GM12878 (cell line): Measurements from ENCODE around the gene SLC1A7. TPM values are rescaled to one million over a fixed set of nuclear protein-coding genes. Genes with fewer than 3 reads are reported as not detected.

Experiments used
- ATAC-seq: fragments of 200-7000 bp; cut with Tn5 transposase; 3 replicates; pipeline ENCODE4 v1.9.1; 2020; ENCODE audit warnings: mild to moderate bottlenecking, moderate library complexity
- BruUV-seq: library from RNA; stranded (reverse); fragments of 400-500 nt; replicated peaks from 2 replicates; lab custom pipeline; 2021; lab: Mats Ljungman, UMichigan
- CTCF ChIA-PET: fragments of 300-600 bp; sonication (Branson Sonifier 250); formaldehyde crosslinking; extraction: SDS; loops from one replicate; lab custom pipeline; 2021; ENCODE audit warnings: inconsistent platforms; lab: Yijun Ruan, JAX
- POLR2A ChIA-PET: fragments of 350-600 bp; formaldehyde crosslinking; extraction: SDS; loops from one replicate; lab custom pipeline; 2021; ENCODE audit warnings: inconsistent platforms; lab: Charles Lee
- RAD21 ChIA-PET: fragments of 300-600 bp; sonication (Branson Sonifier 250); formaldehyde crosslinking; loops from one replicate; lab custom pipeline; 2023; ENCODE audit warnings: antibody characterized with exemption; ENCODE audit not compliant: unreplicated experiment; lab: Charles Lee
- SMC1A ChIA-PET: fragments of 300-600 bp; sonication (Branson Sonifier 250); formaldehyde crosslinking; loops from one replicate; lab custom pipeline; 2023; ENCODE audit not compliant: unreplicated experiment, uncharacterized antibody; lab: Charles Lee
- DNase-seq: peaks from one replicate; pipeline ENCODE4 v3.0.0-alpha.2; 2011; ENCODE audit warnings: low read depth, low spot score
- FAIRE-seq: peaks from 3 replicates; lab custom pipeline; 2011; peaks lifted over from hg19 to GRCh38; lab: Jason Lieb, UNC
- H2AFZ ChIP-seq: 2 replicates; pipeline ENCODE4 v1.6.0; 2011; ENCODE audit warnings: low read depth, low read length, control low read depth; ENCODE audit not compliant: control insufficient read depth
- H3K27ac ChIP-seq: 2 replicates; pipeline ENCODE4 v1.5.1; 2011; ENCODE audit warnings: control low read depth; ENCODE audit not compliant: control insufficient read depth, insufficient read depth
- H3K27me3 ChIP-seq, 2 experiments: replicated peaks in 1 of 2; 2 replicates each; pipeline versions ENCODE4 v1.6.0 to v1.6.1; 2011; ENCODE audit warnings: low read length in 1 of 2; ENCODE audit not compliant: control insufficient read depth in 2 of 2, insufficient read depth in 2 of 2
- H3K36me3 ChIP-seq, 2 experiments: 2 replicates each; pipeline ENCODE4 v1.5.1; 2011; ENCODE audit warnings: low read length in 1 of 2; ENCODE audit not compliant: control insufficient read depth in 2 of 2, insufficient read depth in 2 of 2
- H3K4me1 ChIP-seq: 2 replicates; pipeline ENCODE4 v1.6.1; 2011; ENCODE audit warnings: mild to moderate bottlenecking, low read length, moderate library complexity, mixed read lengths; ENCODE audit not compliant: control insufficient read depth, insufficient read depth
- H3K4me2 ChIP-seq: 2 replicates; pipeline ENCODE4 v1.6.0; 2011; ENCODE audit warnings: control low read depth; ENCODE audit not compliant: control insufficient read depth, insufficient read depth
- H3K4me3 ChIP-seq: fragments of 200-600 bp; sonication (generic); 2 replicates; pipeline ENCODE4 v1.5.1; 2016
- H3K79me2 ChIP-seq: 2 replicates; pipeline ENCODE4 v1.6.0; 2011; ENCODE audit warnings: low read length; ENCODE audit not compliant: control insufficient read depth, insufficient read depth
- H3K9ac ChIP-seq: 2 replicates; pipeline ENCODE4 v1.8.0; 2011; ENCODE audit warnings: low read length, control low read depth, mixed read lengths; ENCODE audit not compliant: control insufficient read depth, insufficient read depth
- H3K9me3 ChIP-seq: replicated peaks from 3 replicates; pipeline ENCODE4 v1.5.1; 2011; ENCODE audit warnings: mild to moderate bottlenecking, low read length; ENCODE audit not compliant: control insufficient read depth, insufficient read depth
- H4K20me1 ChIP-seq: 2 replicates; pipeline ENCODE4 v1.6.0; 2011; ENCODE audit not compliant: control insufficient read depth, insufficient read depth
- BCLAF1 ChIP-seq: fragments of 450-650 bp; IDR thresholded peaks from 2 replicates; pipeline ENCODE4 v1.6.1; 2017; ENCODE audit warnings: antibody characterized with exemption, mild to moderate bottlenecking, moderate library complexity
- BMI1 ChIP-seq: fragments of 450-650 bp; IDR thresholded peaks from 2 replicates; pipeline ENCODE4 v1.6.1; 2016; ENCODE audit warnings: mild to moderate bottlenecking, moderate library complexity, borderline replicate concordance
- CBX5 ChIP-seq: sonication (generic); IDR thresholded peaks from 2 replicates; pipeline ENCODE4 v1.6.1; 2016; ENCODE audit warnings: low read depth, moderate library complexity, mild to moderate bottlenecking, inconsistent platforms
- CEBPB ChIP-seq, 2 experiments: fragments of 150-350 bp in 1 of 2; IDR thresholded peaks; 2 replicates each; pipeline ENCODE4 v1.6.1; 2012 to 2014; ENCODE audit warnings: low read depth in 2 of 2, low read length in 2 of 2, borderline replicate concordance in 1 of 2, inconsistent platforms in 1 of 2
- CHD2 ChIP-seq: IDR thresholded peaks from 2 replicates; pipeline ENCODE4 v1.6.1; 2011; ENCODE audit warnings: low read depth, low read length, improper control_type of control experiment, borderline replicate concordance
- GABPA ChIP-seq: IDR thresholded peaks from 2 replicates; pipeline ENCODE4 v1.6.1; 2014; ENCODE audit warnings: antibody characterized with exemption, low read depth, mild to moderate bottlenecking, inconsistent platforms
- HCFC1 ChIP-seq: fragments of 150-350 bp; IDR thresholded peaks from 2 replicates; pipeline ENCODE4 v1.6.1; 2014; ENCODE audit warnings: low read length
- NFIC ChIP-seq: IDR thresholded peaks from 2 replicates; pipeline ENCODE4 v1.6.1; 2012; ENCODE audit warnings: low read depth, mild to moderate bottlenecking, inconsistent platforms, low read length, moderate library complexity
- RCOR1 ChIP-seq: conservative IDR thresholded peaks from 2 replicates; pipeline ENCODE4 v1.6.1; 2012; ENCODE audit warnings: low read depth, low read length, improper control_type of control experiment
- RELA ChIP-seq: fragments of 450-650 bp; IDR thresholded peaks from 2 replicates; pipeline ENCODE4 v1.8.0; 2014; ENCODE audit warnings: borderline replicate concordance; ENCODE audit not compliant: partially characterized antibody
- SREBF2 ChIP-seq: IDR thresholded peaks from 2 replicates; pipeline ENCODE4 v1.6.1; 2012; ENCODE audit warnings: mild to moderate bottlenecking, low read length
- WGBS: methylation state at CpG from one replicate; pipeline ENCODE4 v1.1.6; 2016; ENCODE audit warnings: low lambda C conversion rate; ENCODE audit not compliant: insufficient replicate concordance, insufficient coverage; ENCODE audit errors: missing lambda C conversion rate; 5-methylcytosine and 5-hydroxymethylcytosine counted together
- in situ Hi-C: fragments of 300-500 bp; cut with MboI; formaldehyde crosslinking; loops from 9 replicates; pipeline ENCODE4 v1.14.3; 2018; ENCODE audit warnings: mixed read lengths
- intact Hi-C: fragments of 100-400 bp; cut with micrococcal nuclease; formaldehyde crosslinking; loops from one replicate; pipeline ENCODE4 v1.14.2; 2022; ENCODE audit not compliant: unreplicated experiment
- polyA plus RNA-seq, 11 experiments: library from polyadenylated mRNA; depleted of rRNA in 4 of 11; unstranded in 6 of 11; stranded (reverse) in 5 of 11; fragments of >200 nt; fragmentation: Nextera tagmentation in 4 of 11; fragmentation: Illumina TruSeq in 1 of 11; extraction: Ambion mirVana in 4 of 11; extraction: Trizol in 1 of 11; gene quantifications; 1 replicate in 1 of 11; 2 replicates in 10 of 11; pipeline versions ENCODE4 v1.2.1 to v1.2.3, GENCODE V29; 2011 to 2016; ENCODE audit warnings: inconsistent platforms in 2 of 11, missing spikeins in 2 of 11, low read depth in 1 of 11
- total RNA-seq, 4 experiments: library from RNA; depleted of rRNA in 3 of 4; stranded (reverse); fragments of >200 nt in 3 of 4; fragmentation: Illumina TruSeq in 1 of 4; extraction: Trizol in 1 of 4; gene quantifications; 2 replicates each; pipeline versions ENCODE4 v1.2.1 to v1.2.3, GENCODE V29; 2013 to 2021
- TF ChIP-seq, protein P1 (sequence below): IDR thresholded peaks from 2 replicates; pipeline ENCODE4 v1.6.1; 2011; ENCODE audit warnings: borderline replicate concordance, low read depth, mild to moderate bottlenecking, moderate library complexity, low read length; ENCODE audit not compliant: insufficient read depth, poor library complexity, severe bottlenecking
- TF ChIP-seq, protein P2 (sequence below): fragments of 150-350 bp; IDR thresholded peaks from 2 replicates; pipeline ENCODE4 v1.6.1; 2016; ENCODE audit warnings: low read depth, low read length

SLC1A7 gene
- total and polyA plus RNA-seq, 10 of the 15 experiments (the other 5 are each of a cell fraction or from before 2014, with no cell fraction given), result not detected

- in situ Hi-C loops, result no loop called here
- FAIRE-seq (no peak), DNase-seq (no peak), ATAC-seq (no peak)
- POLR2A ChIA-PET, result no interaction called here
- no peak overlapping the region for H3K4me2 ChIP-seq
- CTCF ChIA-PET, result no interaction called here
- SMC1A ChIA-PET, result no interaction called here
- no peaks in the 10 kb centered on the region for H3K4me1 ChIP-seq
- no peaks in the 10 kb centered on the region; a peak in 1 of 4 replicates for H3K27me3 ChIP-seq
- H3K4me3 ChIP-seq, result no peak overlapping the region
- H3K9ac ChIP-seq, result no peak overlapping the region
- H3K9me3 ChIP-seq, result no peaks in the 10 kb centered on the region
- WGBS, result 11% methylated on average over 2 of the region's 2 CpGs
- no peak overlapping the region for H3K27ac ChIP-seq
- RAD21 ChIA-PET, result no interaction called here
- no peaks in the 10 kb centered on the region for H3K79me2 ChIP-seq
- H2AFZ ChIP-seq, result no peak overlapping the region
- no TSS peak for BruUV-seq
- intact Hi-C loops, result no loop called here
- no peaks in the 10 kb centered on the region for H4K20me1 ChIP-seq
- H3K36me3 ChIP-seq, result no peaks in the 10 kb centered on the region
- TF ChIP-seq NFIC, result no peak
- TF ChIP-seq BMI1, result no peak
- TF ChIP-seq SREBF2, result no peak
- TF ChIP-seq RELA, result no peak
- TF ChIP-seq, protein P1, sequence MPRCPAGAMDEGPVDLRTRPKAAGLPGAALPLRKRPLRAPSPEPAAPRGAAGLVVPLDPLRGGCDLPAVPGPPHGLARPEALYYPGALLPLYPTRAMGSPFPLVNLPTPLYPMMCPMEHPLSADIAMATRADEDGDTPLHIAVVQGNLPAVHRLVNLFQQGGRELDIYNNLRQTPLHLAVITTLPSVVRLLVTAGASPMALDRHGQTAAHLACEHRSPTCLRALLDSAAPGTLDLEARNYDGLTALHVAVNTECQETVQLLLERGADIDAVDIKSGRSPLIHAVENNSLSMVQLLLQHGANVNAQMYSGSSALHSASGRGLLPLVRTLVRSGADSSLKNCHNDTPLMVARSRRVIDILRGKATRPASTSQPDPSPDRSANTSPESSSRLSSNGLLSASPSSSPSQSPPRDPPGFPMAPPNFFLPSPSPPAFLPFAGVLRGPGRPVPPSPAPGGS, result no peak
- TF ChIP-seq BCLAF1, result no peak
- TF ChIP-seq RCOR1, result no peak
- no peak for TF ChIP-seq CBX5
- no peak for TF ChIP-seq CEBPB (IDR thresholded peaks at IDR 0.05; ENCODE audit: borderline replicate concordance in 1 of 2, low read depth in 2 of 2, low read length in 2 of 2)
- TF ChIP-seq CHD2, result no peak
- no peak for TF ChIP-seq GABPA
- TF ChIP-seq, protein P2, sequence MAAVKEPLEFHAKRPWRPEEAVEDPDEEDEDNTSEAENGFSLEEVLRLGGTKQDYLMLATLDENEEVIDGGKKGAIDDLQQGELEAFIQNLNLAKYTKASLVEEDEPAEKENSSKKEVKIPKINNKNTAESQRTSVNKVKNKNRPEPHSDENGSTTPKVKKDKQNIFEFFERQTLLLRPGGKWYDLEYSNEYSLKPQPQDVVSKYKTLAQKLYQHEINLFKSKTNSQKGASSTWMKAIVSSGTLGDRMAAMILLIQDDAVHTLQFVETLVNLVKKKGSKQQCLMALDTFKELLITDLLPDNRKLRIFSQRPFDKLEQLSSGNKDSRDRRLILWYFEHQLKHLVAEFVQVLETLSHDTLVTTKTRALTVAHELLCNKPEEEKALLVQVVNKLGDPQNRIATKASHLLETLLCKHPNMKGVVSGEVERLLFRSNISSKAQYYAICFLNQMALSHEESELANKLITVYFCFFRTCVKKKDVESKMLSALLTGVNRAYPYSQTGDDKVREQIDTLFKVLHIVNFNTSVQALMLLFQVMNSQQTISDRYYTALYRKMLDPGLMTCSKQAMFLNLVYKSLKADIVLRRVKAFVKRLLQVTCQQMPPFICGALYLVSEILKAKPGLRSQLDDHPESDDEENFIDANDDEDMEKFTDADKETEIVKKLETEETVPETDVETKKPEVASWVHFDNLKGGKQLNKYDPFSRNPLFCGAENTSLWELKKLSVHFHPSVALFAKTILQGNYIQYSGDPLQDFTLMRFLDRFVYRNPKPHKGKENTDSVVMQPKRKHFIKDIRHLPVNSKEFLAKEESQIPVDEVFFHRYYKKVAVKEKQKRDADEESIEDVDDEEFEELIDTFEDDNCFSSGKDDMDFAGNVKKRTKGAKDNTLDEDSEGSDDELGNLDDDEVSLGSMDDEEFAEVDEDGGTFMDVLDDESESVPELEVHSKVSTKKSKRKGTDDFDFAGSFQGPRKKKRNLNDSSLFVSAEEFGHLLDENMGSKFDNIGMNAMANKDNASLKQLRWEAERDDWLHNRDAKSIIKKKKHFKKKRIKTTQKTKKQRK, result no peak
- TF ChIP-seq HCFC1, result no peak
Observed at GRCh38 chr1:53131590-53131938, 10.9 kb downstream of the SLC1A7 start.
